ENCODE measurements around the gene ARHGAP12. TPM values are rescaled to one million over a fixed set of nuclear protein-coding genes. Genes with fewer than 3 reads are reported as not detected.

The ARHGAP12 gene
- total RNA-seq, 2 experiments from 2014 or later = 11.8 to 14.5 TPM

GRCh38 chr10:31759124-31759798 lies 169.4 kb downstream of the ARHGAP12 start:
- H3K4me2 ChIP-seq (ENCODE audit: low read length) = peak overlapping the region; percentile 72
- ChIA-PET POLR2A (no interaction called here), CTCF (ENCODE audit: unreplicated experiment) (no interaction called here)
- no TSS peak for BruUV-seq (replicated peaks)
- H3K4me1 ChIP-seq (ENCODE audit: insufficient read depth, low read length, poor library complexity, severe bottlenecking) = peaks cover 8% of the 10 kb centered on the region
- H3K9me3 ChIP-seq (ENCODE audit: low read length) = no peaks in the 10 kb centered on the region
- no peak overlapping the region for H3K27ac ChIP-seq (ENCODE audit: low read depth, low read length, poor library complexity, severe bottlenecking)
- H3K4me3 ChIP-seq (ENCODE audit: low read depth, low read length, poor library complexity, severe bottlenecking) = peak overlapping the region; percentile 80
- H3K9me2 ChIP-seq (ENCODE audit: insufficient read depth, low read length) = no peaks in the 10 kb centered on the region
- H3K36me3 ChIP-seq (ENCODE audit: insufficient read depth, low read length) = no peaks in the 10 kb centered on the region
- no peaks in the 10 kb centered on the region for H3K79me2 ChIP-seq (ENCODE audit: insufficient read depth, low read depth, low read length)
- peak overlapping the region; percentile 84; the same call in 1 of the 2 replicates for H2AFZ ChIP-seq (ENCODE audit: low read length)
- H4K20me1 ChIP-seq (ENCODE audit: insufficient read depth, low read length) = no peaks in the 10 kb centered on the region
- intact Hi-C loops (cut with micrococcal nuclease; ENCODE audit: unreplicated experiment) = no loop called here
- no peak for DNase-seq (ENCODE audit: low spot score)
- TF ChIP-seq EZH2phosphoT487 (IDR thresholded peaks at IDR 0.05; ENCODE audit: borderline replicate concordance, low read depth, low read length) (no peak), CTCF (conservative IDR thresholded peaks at IDR 0.05; ENCODE audit: low read length) (no peak)

GRCh38 chr10:31758495-31758894 lies 170.1 kb downstream of the ARHGAP12 start:
- ChIA-PET CTCF (ENCODE audit: unreplicated experiment) (no interaction called here), POLR2A (no interaction called here)
- no peaks in the 10 kb centered on the region for H3K9me3 ChIP-seq (ENCODE audit: low read length)
- intact Hi-C loops (cut with micrococcal nuclease; ENCODE audit: unreplicated experiment) = no loop called here
- no peak overlapping the region for H3K4me2 ChIP-seq (ENCODE audit: low read length)
- H3K4me3 ChIP-seq (ENCODE audit: low read depth, low read length, poor library complexity, severe bottlenecking) = no peak overlapping the region
- H2AFZ ChIP-seq (ENCODE audit: low read length) = no peak overlapping the region
- H3K4me1 ChIP-seq (ENCODE audit: insufficient read depth, low read length, poor library complexity, severe bottlenecking) = peaks cover 8% of the 10 kb centered on the region
- H3K36me3 ChIP-seq (ENCODE audit: insufficient read depth, low read length) = no peaks in the 10 kb centered on the region
- no peaks in the 10 kb centered on the region for H4K20me1 ChIP-seq (ENCODE audit: insufficient read depth, low read length)
- no peak overlapping the region for H3K27ac ChIP-seq (ENCODE audit: low read depth, low read length, poor library complexity, severe bottlenecking)
- no peaks in the 10 kb centered on the region for H3K79me2 ChIP-seq (ENCODE audit: insufficient read depth, low read depth, low read length)
- BruUV-seq (replicated peaks) = TSS peak; percentile 87
- no peak for DNase-seq (ENCODE audit: low spot score)
- H3K9me2 ChIP-seq (ENCODE audit: insufficient read depth, low read length) = no peaks in the 10 kb centered on the region
- TF ChIP-seq EZH2phosphoT487 (IDR thresholded peaks at IDR 0.05; ENCODE audit: borderline replicate concordance, low read depth, low read length) (no peak), CTCF (conservative IDR thresholded peaks at IDR 0.05; ENCODE audit: low read length) (no peak)

DNA sequence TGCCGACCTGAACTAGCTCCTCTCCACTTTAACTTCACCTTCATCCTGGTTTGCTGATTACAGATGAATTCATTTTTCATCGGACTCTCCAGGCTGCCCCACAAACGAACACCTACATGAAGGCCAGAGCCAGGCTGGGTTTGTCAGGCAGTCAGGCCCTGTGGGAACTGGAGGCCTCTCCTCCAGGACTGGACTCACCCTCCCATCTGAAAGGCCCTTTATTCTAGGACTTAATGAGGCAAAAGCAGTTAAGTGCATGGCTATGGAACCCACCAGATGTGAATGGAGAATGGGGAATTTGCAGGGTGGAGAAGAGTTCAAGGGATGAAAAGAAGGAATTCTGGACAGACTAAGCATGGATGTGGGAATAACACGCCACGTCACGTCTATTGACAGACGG lies 170.8 kb downstream of the ARHGAP12 start:
- H3K4me2 ChIP-seq (ENCODE audit: low read length) = no peak overlapping the region
- H3K4me1 ChIP-seq (ENCODE audit: insufficient read depth, low read length, poor library complexity, severe bottlenecking) = peaks cover 8% of the 10 kb centered on the region
- no peaks in the 10 kb centered on the region for H4K20me1 ChIP-seq (ENCODE audit: insufficient read depth, low read length)
- no TSS peak for BruUV-seq (replicated peaks)
- ChIA-PET POLR2A (interaction anchor here (0.7 kb wide), 1 partner anchor 10 kb away, joined by 3 read pairs; no protein-coding TSS in a partner anchor), CTCF (ENCODE audit: unreplicated experiment) (interaction anchor here (0.6 kb wide), 1 partner anchor 86 kb away, joined by 3 read pairs; no protein-coding TSS in a partner anchor)
- intact Hi-C loops (cut with micrococcal nuclease; ENCODE audit: unreplicated experiment) = no loop called here
- no peaks in the 10 kb centered on the region for H3K79me2 ChIP-seq (ENCODE audit: insufficient read depth, low read depth, low read length)
- no peak for TF ChIP-seq CTCF (conservative IDR thresholded peaks at IDR 0.05; ENCODE audit: low read length)
- no peak for TF ChIP-seq EZH2phosphoT487 (IDR thresholded peaks at IDR 0.05; ENCODE audit: borderline replicate concordance, low read depth, low read length)
- H3K27ac ChIP-seq (ENCODE audit: low read depth, low read length, poor library complexity, severe bottlenecking) = no peak overlapping the region
- H3K4me3 ChIP-seq (ENCODE audit: low read depth, low read length, poor library complexity, severe bottlenecking) = no peak overlapping the region
- H3K36me3 ChIP-seq (ENCODE audit: insufficient read depth, low read length) = no peaks in the 10 kb centered on the region
- no peaks in the 10 kb centered on the region for H3K9me2 ChIP-seq (ENCODE audit: insufficient read depth, low read length)
- no peak for DNase-seq (ENCODE audit: low spot score)
- H3K9me3 ChIP-seq (ENCODE audit: low read length) = no peaks in the 10 kb centered on the region
- no peak overlapping the region for H2AFZ ChIP-seq (ENCODE audit: low read length)

Data from OCI-LY7 (cell line).